Ramos (cell line): ENCODE measurements around the gene SLC49A4.

Experiments used
- in situ Hi-C: fragments of 300-500 bp; cut with MboI; formaldehyde crosslinking; loops from one replicate; pipeline ENCODE4 v1.14.3; 2022; ENCODE audit warnings: low sequenced_read_pairs; ENCODE audit not compliant: unreplicated experiment

The SLC49A4 gene

GRCh38 chr3:122835590-122835989 lies 40.7 kb downstream of the SLC49A4 start:
- in situ Hi-C loops = no loop called here

DNA sequence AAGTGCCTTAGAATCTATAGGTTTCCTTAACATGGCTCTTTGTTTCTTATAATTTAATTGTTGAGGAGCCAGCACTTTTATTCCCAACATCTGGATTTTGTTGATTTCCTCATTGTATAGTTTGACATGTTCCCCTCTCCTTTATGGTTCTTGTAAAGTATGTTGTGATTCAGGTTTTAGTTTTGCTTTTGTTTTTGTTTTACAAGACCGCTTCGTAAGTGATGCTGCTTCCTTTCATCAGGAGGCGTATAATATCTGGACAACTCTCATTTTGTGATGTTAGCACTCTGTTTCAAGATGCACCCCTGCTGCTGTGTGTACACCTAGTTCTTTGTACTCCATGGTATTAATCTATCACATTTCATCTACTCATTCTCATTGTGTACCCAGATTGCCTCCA lies 48.7 kb downstream of the SLC49A4 start:
- in situ Hi-C loops = no loop called here

DNA sequence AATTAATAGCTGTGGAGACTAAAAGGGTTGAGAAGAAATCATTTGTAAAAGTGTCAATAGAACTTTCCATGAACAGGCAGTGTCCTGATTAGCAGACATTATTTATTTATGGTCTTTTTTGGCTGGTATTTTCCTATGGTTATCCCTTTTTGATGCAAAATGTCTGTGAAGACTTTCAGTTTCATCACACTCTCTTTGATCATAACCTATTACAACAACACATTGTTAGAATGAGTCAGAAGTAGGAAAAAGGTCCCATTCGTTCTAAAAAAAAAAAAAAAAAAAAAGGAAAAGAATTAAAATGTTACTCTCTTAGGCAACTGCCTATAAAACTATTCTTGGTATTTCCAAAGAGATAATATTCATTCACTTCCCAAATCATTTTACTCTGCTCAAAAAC lies 62.1 kb downstream of the SLC49A4 start:
- in situ Hi-C loops = no loop called here

DNA sequence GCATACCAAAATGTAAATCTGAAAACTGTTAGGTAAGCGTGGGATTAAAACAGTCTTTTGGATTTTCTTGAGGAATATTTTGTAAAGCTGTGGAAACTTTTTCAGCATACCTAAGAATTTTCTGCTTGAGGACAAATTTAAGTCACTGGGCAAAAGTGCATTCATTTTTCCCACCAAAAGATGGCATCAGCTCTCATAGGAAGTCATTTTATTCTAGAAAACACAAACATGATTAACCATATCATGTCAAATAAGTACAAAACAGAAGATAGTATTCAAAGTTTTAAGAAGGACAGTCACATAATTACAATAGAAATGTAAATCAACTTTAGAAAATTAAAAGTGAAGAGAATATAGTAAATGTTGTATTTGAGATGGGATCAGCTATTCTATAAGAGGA lies 63.5 kb downstream of the SLC49A4 start:
- in situ Hi-C loops = no loop called here

DNA sequence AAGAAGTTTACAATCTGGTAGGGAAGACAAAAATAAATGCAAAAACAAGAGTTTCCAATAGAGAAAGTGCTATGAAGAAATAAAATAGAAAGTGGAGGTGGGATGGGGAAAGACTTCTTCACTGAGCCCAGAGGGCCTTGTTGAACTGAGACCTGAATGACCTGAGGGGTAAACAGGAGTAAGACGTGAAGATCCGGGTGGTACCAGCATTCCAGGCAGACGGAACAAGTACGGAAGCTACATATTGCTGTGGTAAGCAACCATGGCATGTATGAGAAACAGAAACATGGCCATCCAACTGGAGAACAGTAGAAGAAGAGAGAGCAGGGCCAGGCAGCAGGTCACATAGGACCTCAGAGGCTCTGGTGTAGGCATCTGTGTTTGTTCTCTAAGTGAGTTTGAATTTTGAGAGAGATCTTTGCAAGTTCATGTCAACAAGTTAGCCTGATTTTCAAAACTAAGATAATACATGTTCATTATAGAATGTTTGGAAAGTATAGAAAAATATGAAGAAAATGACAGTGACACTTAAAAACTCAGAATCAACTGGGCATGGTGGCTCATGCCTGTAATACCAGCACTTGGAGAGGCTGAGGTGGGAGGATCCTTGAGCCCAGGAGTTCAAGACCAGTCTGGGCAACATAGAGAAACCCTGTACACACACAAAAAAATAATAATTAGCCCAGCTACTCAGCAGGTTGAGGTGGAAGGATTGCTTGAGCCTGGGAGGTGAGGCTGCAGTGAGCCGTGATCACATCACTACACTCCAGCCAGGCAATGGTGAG lies 64.3 kb downstream of the SLC49A4 start:
- in situ Hi-C loops = no loop called here

GRCh38 chr3:122862381-122862780 lies 67.5 kb downstream of the SLC49A4 start:
- in situ Hi-C loops = no loop called here

DNA sequence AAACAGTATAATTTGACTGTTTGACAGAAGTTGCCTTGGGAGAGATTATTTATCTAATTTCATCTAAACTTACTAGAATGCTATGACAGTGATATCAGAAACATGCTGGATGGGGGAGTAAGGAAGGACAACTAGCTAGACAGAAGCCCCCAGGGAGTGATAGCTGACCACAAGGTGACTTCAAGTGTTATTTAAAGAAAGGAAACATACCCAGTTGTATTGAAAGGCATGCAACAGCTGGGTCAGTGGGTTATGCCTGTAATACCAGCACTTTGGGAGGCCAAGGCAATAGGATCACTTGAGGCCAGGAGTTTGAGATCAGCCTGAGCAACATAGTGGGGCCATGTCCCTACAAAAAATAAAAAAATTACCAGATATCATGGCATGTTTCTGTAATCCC lies 69.6 kb downstream of the SLC49A4 start:
- in situ Hi-C loops = no loop called here

DNA sequence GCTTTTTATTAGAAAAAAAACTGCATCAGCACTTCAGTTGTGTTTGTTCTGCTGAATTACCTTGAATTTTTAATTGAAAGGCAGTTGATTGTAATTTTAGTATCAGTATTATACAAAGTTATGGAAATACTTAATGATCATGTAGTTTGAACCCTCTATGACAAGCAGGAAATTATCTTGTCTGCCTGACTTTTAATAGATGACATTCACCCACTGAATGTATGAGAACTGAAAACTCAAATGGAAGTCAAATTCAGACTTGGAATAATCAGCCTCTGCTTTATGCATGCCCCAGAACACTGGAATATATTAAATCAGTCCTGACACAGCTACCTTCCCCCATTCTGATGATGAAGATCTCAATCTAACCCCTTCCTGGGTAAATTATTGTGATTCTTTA lies 73.5 kb downstream of the SLC49A4 start:
- in situ Hi-C loops = no loop called here

GRCh38 chr3:122873741-122874515 lies 79.1 kb downstream of the SLC49A4 start:
- in situ Hi-C loops = no loop called here

- in situ Hi-C loops = no loop called here
Measured at GRCh38 chr3:122875547-122876127, 80.8 kb downstream of the SLC49A4 start.

- in situ Hi-C loops = no loop called here
Measured at GRCh38 chr3:122880173-122880572, 85.3 kb downstream of the SLC49A4 start.

GRCh38 chr3:122880624-122881023 lies 85.8 kb downstream of the SLC49A4 start:
- in situ Hi-C loops = no loop called here

DNA sequence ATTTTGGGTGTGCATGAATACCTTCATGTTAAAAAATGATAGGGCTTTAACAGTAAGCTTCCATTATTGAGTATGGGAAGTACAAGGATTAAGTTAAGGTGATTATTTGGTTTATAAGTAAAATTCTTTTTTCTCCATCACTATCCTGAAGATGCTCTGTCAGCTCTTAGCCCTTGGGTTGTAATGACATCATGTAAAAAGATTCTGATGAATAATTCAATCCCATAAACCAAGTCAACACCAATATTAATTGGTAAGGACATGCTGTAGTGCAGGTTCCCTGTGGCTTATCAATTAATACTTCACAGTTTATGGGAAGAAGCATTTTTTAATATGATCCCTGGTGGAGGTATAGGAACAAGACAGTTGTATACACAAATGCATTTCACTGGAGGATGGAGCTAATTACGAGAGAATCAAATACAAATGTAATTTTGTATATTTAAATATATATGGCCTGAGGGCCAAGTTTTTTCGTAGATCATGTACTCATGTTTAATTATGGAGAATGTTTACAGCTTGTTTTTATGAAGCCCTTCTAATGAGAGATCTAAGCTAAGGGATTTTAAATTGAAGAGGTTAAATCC lies 87.6 kb downstream of the SLC49A4 start:
- in situ Hi-C loops = no loop called here

DNA sequence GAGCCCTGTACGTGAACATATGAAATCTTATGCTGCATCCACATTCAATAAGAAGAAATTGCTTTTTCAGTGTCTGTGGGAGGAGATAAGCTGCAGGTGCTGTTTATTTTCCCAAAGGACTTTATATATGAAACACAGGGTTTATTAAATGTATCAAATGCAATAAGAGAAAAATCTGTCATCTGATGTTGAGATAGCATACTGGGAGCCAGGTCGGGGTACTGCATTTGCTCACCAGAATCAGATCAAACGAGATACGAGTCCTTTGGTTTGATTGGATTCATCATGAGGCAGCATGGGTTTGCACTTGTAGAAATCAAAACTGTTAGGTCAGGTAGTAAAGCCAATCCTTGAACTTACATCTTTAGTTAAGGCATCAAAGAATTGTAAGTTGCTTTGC lies 91.4 kb downstream of the SLC49A4 start:
- in situ Hi-C loops = no loop called here

- in situ Hi-C loops = no loop called here
Measured at GRCh38 chr3:122886946-122887345, 92.1 kb downstream of the SLC49A4 start.

- in situ Hi-C loops = no loop called here
Measured at GRCh38 chr3:122890077-122890719, 95.3 kb downstream of the SLC49A4 start.

DNA sequence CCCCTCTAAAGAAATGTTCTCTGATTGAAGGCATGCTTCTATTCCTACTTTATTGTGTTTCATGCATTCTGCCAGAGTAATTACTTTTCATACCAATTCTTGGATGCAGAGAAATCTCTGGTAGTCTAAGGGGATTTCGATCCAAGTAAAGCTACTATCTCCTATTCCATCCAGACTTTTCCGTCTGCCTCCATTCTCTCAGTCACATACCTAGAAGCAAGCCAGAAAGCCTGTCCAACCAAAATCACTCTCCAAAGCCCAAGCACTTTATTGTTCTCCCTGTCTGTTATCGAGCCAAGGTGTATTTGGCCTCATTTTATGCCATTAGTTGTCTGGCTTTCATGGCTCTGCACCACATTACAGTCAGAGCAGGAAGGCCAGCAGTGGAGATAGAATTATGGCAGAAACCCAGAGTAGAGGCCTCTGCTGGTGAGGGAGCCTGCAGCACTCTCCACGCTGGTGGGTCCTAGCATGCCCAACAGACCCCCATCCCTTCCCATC lies 95.9 kb downstream of the SLC49A4 start:
- in situ Hi-C loops = no loop called here

DNA sequence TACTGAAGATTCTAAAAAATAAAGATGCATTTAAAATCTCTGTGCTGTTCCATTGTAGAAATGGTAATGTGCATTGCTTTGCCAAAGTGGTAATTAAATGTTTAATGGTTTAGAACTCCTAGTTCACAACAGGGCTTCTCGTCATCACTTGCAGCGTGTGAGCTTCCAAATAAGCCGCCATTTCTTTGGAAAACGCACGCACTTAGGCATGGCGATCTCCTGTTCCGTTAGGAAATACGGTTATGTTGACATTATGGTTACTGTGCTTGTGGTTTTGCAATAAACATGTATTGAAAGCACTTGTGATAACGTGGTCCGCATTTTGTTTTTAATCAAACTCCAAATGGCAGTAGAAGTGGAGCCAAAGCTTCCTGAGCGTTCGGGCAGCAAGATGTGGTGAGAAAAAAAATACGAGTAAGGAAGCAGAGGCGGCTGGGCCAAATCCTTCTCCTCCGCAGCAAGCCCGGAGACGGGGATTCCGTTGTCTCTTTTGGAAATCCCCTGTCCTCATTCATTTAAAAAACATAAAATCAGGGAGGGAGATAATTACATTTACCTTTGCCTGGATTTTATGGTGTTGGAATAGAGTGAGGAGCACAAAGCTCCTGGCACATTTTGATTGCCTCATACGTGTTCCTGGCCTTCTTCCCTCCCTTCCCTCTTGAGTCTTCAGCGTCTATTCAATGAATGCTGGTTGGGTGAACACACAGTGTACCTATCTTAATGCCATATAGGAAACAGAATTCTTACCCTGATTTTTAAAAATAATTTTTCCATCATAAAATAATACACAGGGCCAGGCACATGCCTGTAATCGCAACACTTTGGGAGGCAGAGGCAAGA lies 97.5 kb downstream of the SLC49A4 start:
- in situ Hi-C loops = no loop called here

GRCh38 chr3:122893282-122893681 lies 98.4 kb downstream of the SLC49A4 start:
- in situ Hi-C loops = no loop called here
